SJSA1 (cell line): Measurements from ENCODE around the gene TMEM109. TPM values are rescaled to one million over a fixed set of nuclear protein-coding genes. Genes with fewer than 3 reads are reported as not detected.

Experiments
- total RNA-seq: library from RNA; depleted of rRNA; stranded (reverse); fragments of >200 nt; shearing (Covaris generic); gene quantifications from 2 replicates; pipeline ENCODE4 v1.2.3, GENCODE V29; 2014; rRNA removed

TMEM109 gene
- total RNA-seq, 1 experiment from 2014 or later = 136 TPM

Other genes with a start within 250 kb of the TMEM109 start
- not detected in 2 replicates for gene MS4A8, start 214.5 kb upstream of the TMEM109 start, total RNA-seq
- gene MS4A18, start 189.4 kb upstream of the TMEM109 start, total RNA-seq = not detected in 2 replicates
- not detected in 2 replicates for gene MS4A15, start 157.3 kb upstream of the TMEM109 start, total RNA-seq
- gene MS4A10, start 128.8 kb upstream of the TMEM109 start, total RNA-seq = not detected in 2 replicates
- gene CCDC86, start 72.0 kb upstream of the TMEM109 start, total RNA-seq = 18.4 and 22.3 TPM in 2 replicates
- gene PTGDR2, start 58.2 kb upstream of the TMEM109 start, total RNA-seq = 1.1 TPM in 1 of 2 replicates, not detected in the other
- gene ZP1, start 46.6 kb upstream of the TMEM109 start, total RNA-seq = not detected in 2 replicates
- 79.9 and 109 TPM in 2 replicates for gene PRPF19, start 7.6 kb upstream of the TMEM109 start, total RNA-seq
- 47.5 and 60.7 TPM in 2 replicates for gene TMEM132A, start 10.3 kb downstream of the TMEM109 start, total RNA-seq
- 26.5 and 35.8 TPM in 2 replicates for gene SLC15A3, start 38.0 kb downstream of the TMEM109 start, total RNA-seq
- 0.05 TPM in 1 of 2 replicates, not detected in the other for gene CD6, start 57.5 kb downstream of the TMEM109 start, total RNA-seq
- not detected in 2 replicates for gene CD5, start 188.3 kb downstream of the TMEM109 start, total RNA-seq
- 22.2 and 29.9 TPM in 2 replicates for gene VPS37C, start 247.3 kb downstream of the TMEM109 start, total RNA-seq